ENCODE measurements around the gene P3H2.

Gene P3H2

DNA sequence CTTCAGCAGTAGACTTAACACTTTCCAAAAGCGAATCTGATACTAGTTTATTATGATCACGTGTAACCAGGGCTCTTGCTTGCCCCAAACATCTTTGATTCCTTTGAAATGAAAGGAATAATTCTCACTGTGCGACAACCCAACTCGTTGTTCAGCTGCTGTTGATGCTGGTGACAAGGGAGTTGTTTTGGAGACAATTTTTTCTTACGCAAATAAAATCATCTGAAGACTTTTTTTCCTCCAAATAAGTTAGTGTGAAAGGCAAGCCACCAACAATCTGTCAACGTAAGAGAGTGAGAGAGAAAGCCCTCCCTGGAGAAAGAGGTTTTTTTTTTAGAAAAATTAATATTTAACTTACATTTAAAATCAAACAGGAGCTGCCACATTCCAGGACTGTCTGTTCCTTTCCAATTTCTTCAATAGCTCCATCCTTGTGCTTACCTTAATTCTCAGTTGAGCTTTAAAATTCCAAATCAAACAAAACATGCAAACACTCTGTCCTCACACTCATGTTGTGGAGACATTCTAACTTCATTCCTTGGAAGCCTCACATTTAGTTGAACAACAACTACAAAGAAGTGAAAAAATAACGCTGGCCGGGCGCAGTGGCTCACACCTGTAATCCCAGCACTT is 4.9 kb upstream of the P3H2 start:
- no peak for DNase-seq

DNA sequence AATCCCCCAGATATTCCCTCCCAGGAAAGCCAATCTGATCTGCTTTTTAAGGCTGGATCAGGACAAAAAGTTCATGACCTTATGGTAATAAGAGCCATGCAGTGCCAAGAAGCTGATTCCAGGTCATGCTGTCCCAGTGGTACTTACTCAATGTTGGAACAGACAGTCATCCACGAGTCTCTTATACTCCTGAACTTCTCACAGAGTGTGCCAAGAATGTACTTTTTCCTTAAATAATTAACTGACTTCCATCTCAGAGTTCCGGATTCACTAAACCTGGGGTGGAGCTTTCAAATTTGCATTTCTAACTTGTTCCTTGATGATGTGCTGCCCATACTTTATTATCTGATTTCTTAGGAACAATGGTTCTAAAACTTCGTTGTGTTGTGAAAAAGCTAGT is 3.4 kb upstream of the P3H2 start:
- no peak for DNase-seq

DNA sequence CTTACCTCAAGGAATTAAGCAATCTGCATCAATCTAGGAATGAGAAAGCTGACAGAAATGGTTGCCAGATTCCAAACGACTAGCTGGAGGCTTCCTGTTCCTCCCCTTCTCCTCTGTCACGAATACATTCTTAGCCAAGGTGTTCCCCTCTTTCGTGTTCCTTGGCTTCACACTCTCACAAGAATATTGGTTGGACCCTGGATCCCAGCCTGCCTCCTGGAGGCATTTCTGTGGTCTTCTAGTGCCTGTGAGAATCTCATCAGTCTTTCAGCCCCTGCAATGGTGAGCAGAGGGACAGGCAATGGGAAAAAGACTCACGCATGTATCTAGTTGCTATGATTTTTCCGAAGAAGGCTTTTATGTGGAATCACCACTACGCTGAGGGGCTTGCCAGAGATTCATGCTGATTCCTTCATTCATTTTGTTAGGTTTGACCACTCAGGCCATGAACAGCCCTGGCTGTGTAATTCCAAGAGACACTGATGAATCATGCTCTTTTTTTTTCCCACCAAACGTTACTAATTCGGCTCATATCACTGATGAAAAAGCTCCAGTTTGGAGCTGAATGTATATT is 1.6 kb upstream of the P3H2 start:
- DNase-seq: no peak

DNA sequence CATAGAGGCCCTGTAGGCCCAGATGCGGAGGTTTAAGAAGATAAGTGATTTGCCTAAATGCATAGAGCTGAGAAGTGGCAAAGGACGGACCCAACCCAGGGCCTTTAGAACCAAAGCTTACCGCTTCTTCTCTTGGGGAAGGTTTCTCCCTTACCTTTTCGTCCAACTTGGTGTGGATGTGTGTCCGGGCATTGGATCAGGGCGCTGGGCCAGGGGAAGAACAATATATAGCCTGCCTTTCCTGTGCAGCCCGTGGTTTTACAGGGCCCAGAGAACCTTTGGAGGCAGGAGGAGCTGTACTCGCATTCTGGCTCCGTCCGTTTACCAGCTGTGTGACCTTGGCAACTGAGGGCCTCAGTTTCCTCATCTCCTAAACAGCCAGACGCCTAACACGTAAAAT is 686 bp upstream of the P3H2 start:
- DNase-seq: no peak

DNA sequence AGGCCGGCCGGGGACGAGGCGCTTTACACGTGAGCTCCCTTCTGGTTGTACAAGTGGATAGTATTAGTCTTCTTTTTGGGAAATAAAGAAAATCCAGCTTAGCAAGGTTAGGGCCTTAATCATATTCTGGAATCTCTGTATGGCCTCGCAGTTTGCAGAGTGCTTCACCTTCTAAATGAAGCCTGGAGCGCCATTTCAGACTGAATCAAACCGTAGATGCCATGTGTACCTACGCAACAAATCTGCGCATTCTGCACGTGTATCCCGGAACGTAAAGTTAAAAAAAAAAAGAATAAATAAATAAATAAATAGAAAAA is 322 bp upstream of the P3H2 start:
- DNase-seq: no peak

DNA sequence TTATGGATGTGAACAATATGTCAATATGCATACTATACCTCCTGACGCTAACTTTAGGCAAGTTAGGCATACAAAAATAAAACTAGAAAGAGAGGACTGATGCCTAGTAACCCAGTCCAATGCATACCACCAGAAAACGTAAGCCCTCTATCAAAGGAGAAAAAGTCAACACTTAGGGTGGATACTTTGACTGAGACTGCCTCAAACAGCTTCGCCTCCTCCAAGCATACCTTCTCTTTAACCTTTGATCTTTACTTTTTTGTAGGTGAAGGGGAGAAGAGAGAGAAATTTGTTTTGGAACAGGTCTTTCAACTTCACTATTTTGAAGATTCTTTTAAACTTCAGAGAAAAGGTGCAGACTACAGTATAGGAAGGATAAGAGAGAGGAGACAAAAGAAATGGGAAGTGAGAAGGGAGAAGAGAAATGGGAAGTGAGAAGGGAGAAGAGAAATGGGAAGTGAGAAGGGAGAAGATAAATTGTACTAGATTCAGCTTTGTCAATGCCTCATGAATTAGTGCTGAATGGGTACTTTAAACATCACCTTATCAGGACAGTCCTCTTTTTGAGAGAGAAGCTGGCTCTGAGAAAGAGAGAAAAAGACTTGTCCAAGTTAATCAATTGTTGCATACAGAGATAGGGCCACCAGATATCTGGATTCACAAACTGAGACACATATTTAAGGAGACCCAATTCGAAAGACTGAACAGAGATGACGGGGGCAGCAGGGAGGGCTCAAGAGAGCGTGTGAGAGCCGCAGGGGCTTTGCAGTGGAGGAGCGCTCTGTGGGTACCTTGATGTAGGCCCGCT is 1.0 kb downstream of the P3H2 start:
- no peak for DNase-seq

DNA sequence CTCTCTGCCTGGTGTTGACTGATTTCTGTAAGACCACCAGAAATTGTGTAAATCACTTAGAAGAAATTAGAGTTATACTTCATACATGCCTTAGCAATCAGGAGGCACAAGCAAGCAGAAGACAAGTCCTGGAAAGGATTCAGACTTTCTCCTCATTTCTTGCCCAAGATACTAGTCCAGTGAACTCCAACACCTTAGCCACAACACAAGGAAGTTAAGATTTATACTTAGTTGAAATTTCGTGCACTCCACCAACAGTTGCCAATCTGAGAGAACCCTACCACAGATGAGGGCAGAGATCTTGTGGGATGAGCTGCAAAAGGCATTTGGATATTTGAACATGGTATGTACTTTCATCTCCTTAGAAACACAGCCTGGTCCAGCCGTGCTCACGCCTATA is 2.3 kb downstream of the P3H2 start:
- DNase-seq: no peak

DNA sequence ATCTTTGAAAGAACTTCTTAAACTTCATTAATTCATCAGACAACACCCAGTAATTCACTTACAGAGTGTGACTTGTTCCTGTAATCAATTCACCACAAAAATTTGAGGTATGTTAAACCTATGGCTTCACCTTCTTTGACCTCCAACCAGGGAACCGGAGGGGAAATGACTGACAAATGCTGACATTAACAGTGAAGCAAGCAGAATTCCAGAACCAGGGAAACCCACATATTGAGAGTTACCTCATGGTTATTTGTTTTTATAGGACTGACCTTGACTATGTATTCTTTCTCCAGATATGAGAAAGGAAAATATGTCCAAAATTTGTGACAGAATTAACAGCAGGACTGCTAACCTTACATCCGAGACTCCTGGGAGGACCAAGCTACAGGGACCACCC is 2.7 kb downstream of the P3H2 start:
- DNase-seq: no peak

DNA sequence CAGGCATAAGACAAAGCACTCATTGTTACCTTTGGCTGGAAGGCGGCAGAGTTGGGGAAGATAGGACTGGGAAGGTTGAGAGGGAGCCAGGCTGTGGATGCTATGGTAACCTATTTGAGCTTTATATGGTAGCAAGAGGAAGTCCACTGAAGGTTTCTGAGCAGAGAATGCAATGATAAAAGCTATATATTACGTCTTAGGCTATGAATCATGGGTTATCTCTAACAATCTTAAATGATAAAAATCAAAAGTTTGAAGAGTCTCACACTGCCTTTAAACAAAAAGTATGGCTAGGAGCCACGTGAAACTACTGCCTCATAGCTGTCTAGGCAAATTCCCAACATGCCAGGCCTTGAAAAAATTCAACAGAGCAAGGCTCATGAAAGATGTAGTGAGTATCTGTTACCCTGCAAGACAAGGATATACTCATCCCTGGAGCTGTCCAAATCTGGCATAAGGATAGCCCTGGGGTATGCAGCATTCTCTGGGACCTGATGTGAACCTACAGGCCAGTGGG is 4.1 kb downstream of the P3H2 start:
- DNase-seq: no peak

DNA sequence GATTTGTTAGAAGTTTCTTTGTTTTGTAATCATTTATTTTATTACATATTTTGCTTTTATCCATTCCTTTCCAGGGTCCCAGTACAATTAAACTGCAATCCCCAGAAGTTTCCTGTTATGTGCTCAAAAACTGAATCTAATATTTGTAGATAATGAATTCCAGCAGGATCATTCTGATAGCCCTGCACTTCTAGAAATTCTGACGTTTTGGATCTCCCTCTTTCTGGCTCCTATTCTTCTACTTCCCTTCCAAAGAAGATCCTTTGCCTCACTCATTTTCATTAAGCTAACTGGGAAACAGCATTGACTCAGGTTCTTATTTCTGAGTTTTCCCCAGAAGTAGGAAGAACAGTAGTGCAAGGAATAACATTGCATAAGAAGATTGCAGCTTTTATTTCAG is 9.9 kb downstream of the P3H2 start:
- DNase-seq: no peak

DNA sequence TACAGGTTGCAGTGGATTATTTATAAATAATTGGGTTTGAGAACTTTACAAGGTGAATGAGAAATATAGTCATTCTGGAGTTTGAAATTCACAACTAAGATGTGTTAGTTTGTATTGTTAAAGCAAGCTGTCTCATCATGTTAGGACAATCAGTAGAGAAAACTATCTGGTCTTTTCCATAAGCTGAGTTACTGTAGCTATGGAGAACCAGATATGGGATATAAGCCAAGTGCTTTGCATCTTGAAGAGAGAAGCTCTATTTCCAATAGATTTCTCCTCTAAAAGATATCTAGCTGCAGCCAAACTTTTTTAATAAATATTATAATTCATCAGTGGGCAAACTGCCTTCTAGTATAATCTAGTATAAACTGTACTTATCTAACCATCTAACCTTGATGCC is 11.3 kb downstream of the P3H2 start:
- no peak for DNase-seq

DNA sequence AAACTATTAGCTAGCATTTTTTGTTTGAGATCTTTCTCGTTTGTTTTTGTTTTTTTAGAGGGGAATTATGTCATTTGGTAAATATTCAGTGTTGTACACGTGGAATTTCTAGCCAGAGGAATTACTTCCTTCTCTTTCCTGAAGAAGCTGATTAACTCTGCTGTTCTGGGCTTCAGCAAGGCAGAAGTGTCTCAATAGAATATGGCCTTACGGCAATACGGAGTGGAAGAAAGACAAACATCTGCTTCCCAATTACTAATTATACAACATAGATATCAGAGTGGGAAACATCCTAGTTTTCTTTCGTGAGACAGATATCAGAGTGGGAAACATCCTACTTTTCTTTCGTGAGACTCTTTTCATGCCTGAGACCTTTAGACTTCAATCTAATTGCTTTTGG is 11.9 kb downstream of the P3H2 start:
- no peak for DNase-seq

DNA sequence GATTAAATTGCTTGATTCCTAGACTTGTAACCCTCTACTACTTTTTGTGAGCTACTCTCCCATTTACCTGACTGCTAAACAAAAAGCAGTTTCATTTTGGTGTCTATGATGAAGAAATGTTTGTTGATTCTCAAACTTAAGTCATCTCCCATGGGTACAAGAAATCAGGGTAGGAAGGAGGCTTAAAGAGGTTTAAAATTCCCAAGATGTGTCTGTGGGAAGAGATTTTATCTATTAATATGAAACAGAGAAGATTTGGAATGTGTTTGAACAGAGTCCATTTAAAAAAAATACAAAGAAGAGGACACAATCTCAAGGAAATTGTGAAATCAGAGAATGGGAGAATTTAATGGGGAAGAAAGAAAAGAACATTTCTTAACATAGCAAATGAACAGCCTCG is 14.8 kb downstream of the P3H2 start:
- no peak for DNase-seq

DNA sequence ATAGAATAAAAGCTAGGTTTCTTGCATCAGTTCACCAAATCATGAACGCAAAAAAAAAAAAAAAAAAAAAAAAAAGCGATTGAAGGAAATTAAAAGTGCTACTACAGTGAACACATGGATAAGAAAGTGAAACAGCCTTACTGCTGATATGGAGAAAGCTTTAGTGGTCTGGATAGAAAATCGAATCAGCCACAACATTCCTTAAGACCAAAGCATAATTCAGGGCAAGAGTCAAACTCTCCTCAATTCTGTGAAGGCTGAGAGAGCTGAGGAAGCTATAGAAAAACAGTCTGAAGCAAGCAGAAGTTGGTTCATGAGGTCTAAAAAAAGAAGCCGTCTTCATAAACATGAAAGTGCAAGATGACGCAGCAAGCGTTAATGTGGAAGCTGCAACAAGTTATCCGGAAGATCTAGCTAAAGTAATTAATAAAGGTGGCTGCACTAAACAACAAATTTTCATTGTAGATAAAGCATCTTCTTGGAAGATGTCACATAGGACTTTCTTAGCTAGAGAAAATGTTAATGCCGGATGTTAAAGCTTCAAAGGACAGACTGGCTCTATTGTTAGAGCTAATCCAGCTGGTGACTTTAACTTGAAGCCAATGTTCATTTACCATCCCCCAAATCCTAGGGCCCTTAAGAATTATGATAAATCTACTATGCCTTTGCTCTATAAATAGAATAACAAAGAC is 19.2 kb downstream of the P3H2 start:
- DNase-seq: no peak

DNA sequence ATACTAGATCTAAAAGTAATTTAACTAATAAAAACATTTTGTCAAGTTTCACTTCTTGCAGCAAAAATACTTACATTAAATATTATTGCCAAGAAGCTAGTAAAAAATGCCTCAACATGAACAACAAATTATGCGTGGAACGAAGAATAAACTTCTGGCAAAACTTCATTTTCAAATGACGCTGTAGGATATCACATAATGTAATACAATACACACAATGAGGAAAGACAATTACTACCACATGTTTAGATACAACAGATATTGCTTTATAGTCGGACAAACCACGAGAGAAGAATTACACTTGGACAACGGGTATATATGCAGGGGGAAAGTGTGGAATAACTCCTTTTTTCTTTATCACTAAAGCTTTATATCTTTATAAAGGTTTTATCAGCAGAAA is 21.6 kb downstream of the P3H2 start:
- DNase-seq: no peak

DNA sequence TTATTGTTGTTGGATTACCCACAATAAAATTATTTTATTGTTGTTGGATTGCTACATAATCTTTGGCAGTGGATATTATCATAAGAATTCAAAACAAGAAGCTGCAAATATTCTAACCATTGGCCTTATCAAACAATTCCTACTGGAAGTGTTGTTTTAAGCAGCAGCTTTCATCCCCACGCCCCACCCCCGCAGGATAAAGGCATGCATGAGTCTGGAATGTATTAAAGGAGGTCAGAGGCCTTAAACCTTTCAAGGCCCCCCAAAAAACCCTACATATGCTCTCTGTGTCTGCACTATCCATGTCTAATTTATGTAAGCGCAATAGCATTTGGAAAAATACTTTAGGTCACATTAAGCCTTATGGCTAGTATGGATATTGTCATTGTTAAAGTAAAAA is 23.1 kb downstream of the P3H2 start:
- DNase-seq: no peak

DNA sequence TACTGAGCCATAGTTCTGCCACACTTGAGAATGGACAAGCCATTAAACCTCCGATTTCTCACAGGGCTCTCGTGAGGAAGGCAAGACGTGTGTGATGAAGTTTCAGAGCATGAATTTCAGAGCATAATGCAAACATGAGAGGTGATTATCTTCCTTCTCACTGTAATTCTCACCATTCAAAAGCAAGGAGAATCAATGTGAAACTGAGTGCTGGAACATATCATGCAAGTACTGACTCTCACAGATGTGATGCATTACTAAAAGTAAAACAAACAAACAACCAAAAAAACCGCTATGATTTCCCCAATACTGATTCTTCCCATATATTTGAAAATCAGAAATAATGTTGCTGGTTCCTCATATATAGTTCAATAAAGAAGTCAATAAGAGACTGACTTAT is 23.7 kb downstream of the P3H2 start:
- no peak for DNase-seq

DNA sequence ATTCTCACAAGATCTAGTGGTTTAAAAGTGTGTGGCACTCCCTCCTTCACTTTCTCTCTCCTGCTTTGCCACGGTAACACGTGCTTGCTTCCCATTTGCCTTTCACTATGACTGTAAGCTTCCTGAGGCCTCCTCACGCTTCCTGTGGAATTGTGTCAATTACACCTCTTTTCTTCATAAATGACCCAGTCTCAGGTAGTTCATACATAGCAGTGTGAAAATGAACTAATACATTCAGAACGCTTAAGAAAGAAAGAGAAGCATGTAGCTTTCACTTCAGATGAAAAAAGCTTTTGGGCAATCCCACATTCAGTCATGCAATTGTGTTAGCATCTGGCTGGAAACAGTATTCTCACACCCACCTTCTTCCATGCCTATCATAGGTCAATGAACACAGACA is 24.4 kb downstream of the P3H2 start:
- no peak for DNase-seq

DNA sequence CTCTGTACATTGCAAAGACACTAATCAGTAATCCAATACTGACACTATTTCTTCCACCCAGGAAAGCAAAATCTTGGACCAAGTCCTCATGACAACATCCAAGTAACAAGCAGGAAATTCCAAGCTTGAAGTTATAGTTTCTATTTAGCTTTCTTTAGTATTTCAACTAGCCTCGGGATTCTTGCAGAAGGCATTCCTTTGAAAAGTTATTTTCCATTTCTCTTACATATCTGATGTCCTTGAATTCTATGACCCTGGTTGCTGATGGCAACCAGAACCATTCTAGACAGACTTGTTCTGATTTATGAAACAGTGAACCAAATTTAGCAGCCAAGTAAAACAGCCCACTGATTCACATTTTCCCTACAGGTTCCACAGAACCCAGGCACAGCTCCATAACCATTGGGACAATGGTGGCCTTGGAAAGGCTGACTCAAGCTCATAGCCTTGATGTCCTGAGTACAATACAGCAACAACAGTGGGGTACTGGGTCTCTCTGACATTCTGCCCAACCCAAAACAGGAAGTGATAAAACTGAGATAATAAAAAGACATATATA is 26.5 kb downstream of the P3H2 start:
- DNase-seq: no peak

DNA sequence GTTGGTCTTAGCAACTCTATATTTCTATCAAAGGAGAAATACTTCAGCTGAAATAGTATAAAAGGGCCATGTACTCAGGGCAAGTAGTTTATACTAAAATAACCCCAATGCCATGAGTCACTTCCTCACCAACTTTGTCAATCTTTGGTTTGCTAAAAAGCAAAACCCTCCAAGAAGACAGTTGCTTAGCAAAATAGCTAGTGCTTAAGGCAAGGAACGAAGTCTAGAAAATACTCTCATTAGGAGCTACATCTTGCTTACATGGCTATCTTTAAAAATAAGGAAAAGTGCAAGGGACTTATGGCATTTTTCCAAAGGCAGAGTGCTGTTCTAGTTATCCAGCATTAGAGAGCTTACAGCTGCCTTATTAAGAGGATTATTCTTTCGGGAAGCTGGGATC is 28.4 kb downstream of the P3H2 start:
- no peak for DNase-seq

DNA sequence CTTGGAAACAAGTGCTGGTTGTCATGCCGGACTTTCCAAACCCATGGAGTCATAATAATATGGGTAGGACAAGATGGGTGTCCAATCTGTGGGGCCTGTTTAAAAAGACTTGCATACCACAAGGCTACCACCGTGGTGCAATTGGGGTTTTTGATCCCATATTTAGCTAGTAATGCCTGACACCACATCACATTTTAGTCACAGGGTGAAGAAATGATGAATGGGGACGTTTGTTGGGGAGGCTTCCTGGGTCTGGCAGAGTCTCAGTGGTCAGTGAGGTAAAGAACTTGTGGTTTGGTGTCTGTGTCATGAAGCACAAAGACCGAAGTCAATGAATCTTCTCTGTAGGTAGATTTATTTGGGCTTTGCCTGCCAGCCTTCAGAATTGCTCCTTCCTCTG is 31.0 kb downstream of the P3H2 start:
- DNase-seq: no peak

DNA sequence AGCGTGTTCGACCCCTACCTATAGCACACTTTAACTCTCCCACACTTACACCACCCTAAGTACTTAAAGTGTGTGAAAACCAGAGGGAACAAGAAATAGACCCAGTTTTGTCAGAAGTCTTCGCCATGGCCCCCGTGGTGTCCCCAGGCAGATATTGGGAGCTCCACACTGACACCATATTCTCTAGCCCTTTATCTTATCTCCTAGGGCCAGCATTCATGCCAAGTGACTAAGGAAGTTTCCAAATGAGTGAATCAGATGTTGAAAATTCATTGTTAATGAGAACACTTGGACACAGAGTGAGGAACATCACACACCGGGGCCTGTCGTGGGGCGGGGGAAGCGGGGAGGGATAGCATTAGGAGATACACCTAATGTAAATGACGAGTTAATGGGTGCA is 31.8 kb downstream of the P3H2 start:
- DNase-seq: no peak

DNA sequence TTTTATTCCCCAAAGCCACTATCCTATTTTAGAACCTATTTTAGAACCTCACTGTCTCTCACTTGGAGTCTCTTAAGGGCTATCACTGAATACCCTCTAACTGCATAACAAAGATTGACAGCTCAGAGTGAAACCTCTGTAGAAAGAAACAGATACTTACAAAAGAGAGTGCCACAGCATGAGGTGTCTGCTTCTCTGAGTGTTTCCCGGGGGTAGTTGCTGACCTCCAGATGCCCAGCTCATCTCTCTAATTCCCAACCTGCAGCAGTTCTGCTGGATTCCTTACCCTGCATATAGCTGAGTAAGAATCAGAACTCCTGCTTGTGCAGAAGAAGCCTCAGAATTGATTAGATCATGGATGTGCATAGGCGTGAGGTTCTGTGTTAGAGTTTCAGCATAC is 34.5 kb downstream of the P3H2 start:
- DNase-seq: no peak

DNA sequence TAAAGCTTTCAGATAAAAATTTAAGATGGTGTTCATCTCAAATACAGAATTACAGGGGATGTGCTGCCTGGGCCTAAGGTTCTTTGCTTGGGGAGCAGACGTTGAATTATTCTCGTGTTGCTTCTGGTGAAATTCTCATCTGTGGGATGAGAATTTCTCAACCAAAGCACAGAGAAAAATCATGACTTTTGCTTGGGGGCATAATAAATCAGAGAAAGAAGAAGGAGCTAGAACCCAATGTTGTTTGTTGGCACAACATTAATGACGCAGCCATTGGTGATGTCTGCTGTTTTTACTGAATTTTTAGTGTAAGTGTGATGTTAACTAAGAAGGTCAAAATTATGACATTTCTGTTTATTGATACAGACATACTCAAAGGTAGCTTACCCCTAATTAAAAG is 35.7 kb downstream of the P3H2 start:
- no peak for DNase-seq
